Left lobe of liver (tissue), 2 donors: ENCODE measurements around the gene ODAD3. TPM values are rescaled to one million over a fixed set of nuclear protein-coding genes. Genes with fewer than 3 reads are reported as not detected.
"Not testable (repeated sequence)": the region's sequence is repeated elsewhere in the genome, so short reads cannot be mapped to it uniquely, and the experiment has no call there.

Experiments used
- ATAC-seq: fragments of 200-7000 bp; cut with Tn5 transposase; one replicate; pipeline ENCODE4 v1.9.1; 2020; ENCODE audit warnings: mild to moderate bottlenecking, moderate library complexity
- DNase-seq: peaks from one replicate; pipeline ENCODE4 v3.0.0-alpha.2; 2020; ENCODE audit warnings: low spot score
- total RNA-seq: library from RNA; stranded (reverse); gene quantifications from one replicate; pipeline ENCODE4 v1.2.1, GENCODE V29; 2021
- donor health status: DM: no; HTN: no; CAD: no; lungs with moderate emphysema.
- donor health status: DM: no; HTN: yes; CAD: no.

ODAD3 gene
- total RNA-seq, 1 donor from 2014 or later, result 0.70 TPM

- no peak for ATAC-seq
- no peak for DNase-seq
Observed at GRCh38 chr19:11408591-11408990, 26.3 kb downstream of the ODAD3 start.

- DNase-seq, ATAC-seq: not testable (repeated sequence)
Observed at GRCh38 chr19:11406703-11407236, 28.2 kb downstream of the ODAD3 start.

- DNase-seq (no peak), ATAC-seq (no peak)
Observed at GRCh38 chr19:11405846-11406643, 28.9 kb downstream of the ODAD3 start.

- DNase-seq, result no peak
- ATAC-seq, result peak; percentile 78
Observed at GRCh38 chr19:11404588-11405222, 30.2 kb downstream of the ODAD3 start.

GRCh38 chr19:11401808-11402543, 32.9 kb downstream of the ODAD3 start:
- ATAC-seq, result no peak
- no peak for DNase-seq

GRCh38 chr19:11400798-11401197, 34.1 kb downstream of the ODAD3 start:
- ATAC-seq, result no peak
- DNase-seq, result no peak

- no peak for ATAC-seq
- no peak for DNase-seq
Observed at GRCh38 chr19:11399667-11400066, 35.3 kb downstream of the ODAD3 start.

GRCh38 chr19:11397089-11397610, 37.8 kb downstream of the ODAD3 start:
- ATAC-seq, result no peak
- DNase-seq, result no peak

GRCh38 chr19:11390933-11391680, 43.8 kb downstream of the ODAD3 start:
- no peak for ATAC-seq
- no peak for DNase-seq

GRCh38 chr19:11390359-11390758, 44.6 kb downstream of the ODAD3 start:
- ATAC-seq (no peak), DNase-seq (no peak)

GRCh38 chr19:11387162-11388034, 47.5 kb downstream of the ODAD3 start:
- DNase-seq, result no peak

GRCh38 chr19:11384778-11385129, 50.2 kb downstream of the ODAD3 start:
- ATAC-seq (no peak), DNase-seq (no peak)

More at GRCh38 chr19:11387162-11388034, 47.5 kb downstream of the ODAD3 start:
- no peak for ATAC-seq

GRCh38 chr19:11383706-11384048, 51.2 kb downstream of the ODAD3 start:
- no peak for DNase-seq
- no peak for ATAC-seq

GRCh38 chr19:11382898-11383705, 51.8 kb downstream of the ODAD3 start:
- DNase-seq, result peak; percentile 67
- peak; percentile 42 for ATAC-seq

- ATAC-seq, result peak; percentile 82
- DNase-seq, result peak; percentile 95
Observed at GRCh38 chr19:11380653-11381537, 54.0 kb downstream of the ODAD3 start.

- no peak for DNase-seq
- ATAC-seq, result no peak
Observed at GRCh38 chr19:11379857-11380350, 55.0 kb downstream of the ODAD3 start.

GRCh38 chr19:11379269-11379845, 55.6 kb downstream of the ODAD3 start:
- not testable (repeated sequence) for ATAC-seq, DNase-seq
